Measurements from ENCODE around the gene CCDC12.
A peak's percentile ranks its signal among the peaks of the same experiment; 100 is the strongest.
"Not testable (repeated sequence)": the region's sequence is repeated elsewhere in the genome, so short reads cannot be mapped to it uniquely, and the experiment has no call there.

The CCDC12 gene

GRCh38 chr3:46965151-46965550 lies 11.4 kb downstream of the CCDC12 start:
- TF ChIP-seq CTCF (conservative IDR thresholded peaks at IDR 0.05) = no peak
- no peak overlapping the region for H3K27ac ChIP-seq

GRCh38 chr3:46964038-46964590 lies 12.4 kb downstream of the CCDC12 start:
- not testable (repeated sequence) for H3K27ac ChIP-seq

GRCh38 chr3:46962990-46963389 lies 13.6 kb downstream of the CCDC12 start:
- no peak for TF ChIP-seq CTCF (conservative IDR thresholded peaks at IDR 0.05)
- TF ChIP-seq ZFX (IDR thresholded peaks at IDR 0.05) = no peak
- H3K27ac ChIP-seq = no peak overlapping the region

- no peak overlapping the region for H3K27ac ChIP-seq
- TF ChIP-seq ZFX (IDR thresholded peaks at IDR 0.05) = no peak
- TF ChIP-seq CTCF (conservative IDR thresholded peaks at IDR 0.05) = no peak
Observed at GRCh38 chr3:46962427-46962826, 14.1 kb downstream of the CCDC12 start.

GRCh38 chr3:46960835-46961234 lies 15.7 kb downstream of the CCDC12 start:
- TF ChIP-seq CTCF (conservative IDR thresholded peaks at IDR 0.05) = no peak
- no peak for TF ChIP-seq ZFX (IDR thresholded peaks at IDR 0.05)
- H3K27ac ChIP-seq = peak overlapping the region; percentile 27

GRCh38 chr3:46960081-46960701 lies 16.4 kb downstream of the CCDC12 start:
- TF ChIP-seq CTCF (conservative IDR thresholded peaks at IDR 0.05) (no peak), ZFX (IDR thresholded peaks at IDR 0.05) (no peak)
- H3K27ac ChIP-seq = peak overlapping the region; percentile 27

GRCh38 chr3:46959161-46959511 lies 17.4 kb downstream of the CCDC12 start:
- no peak for TF ChIP-seq ZFX (IDR thresholded peaks at IDR 0.05)
- TF ChIP-seq CTCF (conservative IDR thresholded peaks at IDR 0.05) = no peak
- H3K27ac ChIP-seq = no peak overlapping the region; the same call in 1 of the 2 replicates
